ENCODE data around the gene TRAK1.
A peak's percentile ranks its signal among the peaks of the same experiment; 100 is the strongest.

Gene TRAK1

GRCh38 chr3:42157540-42158538, 66.7 kb downstream of the TRAK1 start:
- no peak for DNase-seq (ENCODE audit: low spot score)

GRCh38 chr3:42159147-42159546, 68.0 kb downstream of the TRAK1 start:
- DNase-seq (ENCODE audit: low spot score) = no peak

GRCh38 chr3:42159706-42160472, 68.7 kb downstream of the TRAK1 start:
- no peak for DNase-seq (ENCODE audit: low spot score)

- DNase-seq (ENCODE audit: low spot score) = no peak
Observed at GRCh38 chr3:42161050-42161935, 70.1 kb downstream of the TRAK1 start.

GRCh38 chr3:42162462-42162861, 71.3 kb downstream of the TRAK1 start:
- DNase-seq (ENCODE audit: low spot score) = no peak

GRCh38 chr3:42163622-42164244, 72.6 kb downstream of the TRAK1 start:
- DNase-seq (ENCODE audit: low spot score) = no peak

- DNase-seq (ENCODE audit: low spot score) = no peak
Observed at GRCh38 chr3:42164656-42165055, 73.5 kb downstream of the TRAK1 start.

- no peak for DNase-seq (ENCODE audit: low spot score)
Observed at GRCh38 chr3:42165211-42165610, 74.1 kb downstream of the TRAK1 start.

- DNase-seq (ENCODE audit: low spot score) = no peak
Observed at GRCh38 chr3:42166214-42166613, 75.1 kb downstream of the TRAK1 start.

GRCh38 chr3:42166662-42167300, 75.6 kb downstream of the TRAK1 start:
- DNase-seq (ENCODE audit: low spot score) = no peak

GRCh38 chr3:42169579-42170120, 78.5 kb downstream of the TRAK1 start:
- DNase-seq (ENCODE audit: low spot score) = no peak

- peak; percentile 58 for DNase-seq (ENCODE audit: low spot score)
Observed at GRCh38 chr3:42172047-42172654, 81.0 kb downstream of the TRAK1 start.

- no peak for DNase-seq (ENCODE audit: low spot score)
Observed at GRCh38 chr3:42173307-42173706, 82.2 kb downstream of the TRAK1 start.

- DNase-seq (ENCODE audit: low spot score) = no peak
Observed at GRCh38 chr3:42174679-42175385, 83.7 kb downstream of the TRAK1 start.

GRCh38 chr3:42175386-42176240, 84.5 kb downstream of the TRAK1 start:
- DNase-seq (ENCODE audit: low spot score) = no peak

- no peak for DNase-seq (ENCODE audit: low spot score)
Observed at GRCh38 chr3:42176242-42177034, 85.3 kb downstream of the TRAK1 start.

GRCh38 chr3:42177068-42177800, 86.1 kb downstream of the TRAK1 start:
- no peak for DNase-seq (ENCODE audit: low spot score)
